Neural cell (in vitro differentiated cells): ENCODE measurements around the gene DTWD1. TPM values are rescaled to one million over a fixed set of nuclear protein-coding genes. Genes with fewer than 3 reads are reported as not detected.
A peak's percentile ranks its signal among the peaks of the same experiment; 100 is the strongest.

ENCODE experiments used
- H2AFZ ChIP-seq: fragments of 200-600, 300-800 bp; sonication (generic), shearing (Covaris generic); 2 replicates; pipeline ENCODE4 v1.6.0; 2014; ENCODE audit warnings: low read depth, mild to moderate bottlenecking, antibody characterized with exemption, low read length, moderate library complexity
- H3F3A ChIP-seq: fragments of 200-600 bp; shearing (Covaris generic); 2 replicates; pipeline ENCODE4 v1.6.1; 2016; ENCODE audit warnings: mild to moderate bottlenecking, moderate library complexity, mixed read lengths, antibody characterized with exemption, low read length; ENCODE audit not compliant: insufficient read depth, poor library complexity, severe bottlenecking
- H3K27ac ChIP-seq: fragments of 200-600, 300-800 bp; sonication (generic), shearing (Covaris generic); 2 replicates; pipeline ENCODE4 v1.5.1; 2014; ENCODE audit warnings: mild to moderate bottlenecking, low read length, moderate library complexity
- H3K27me3 ChIP-seq: fragments of 300-800, 200-600 bp; sonication (generic), shearing (Covaris generic); 2 replicates; pipeline ENCODE4 v1.6.0; 2014; ENCODE audit warnings: mild to moderate bottlenecking, low read depth, low read length, moderate library complexity; ENCODE audit not compliant: insufficient read depth
- H3K36me3 ChIP-seq: fragments of 300-800, 200-600 bp; sonication (generic), shearing (Covaris generic); 2 replicates; pipeline ENCODE4 v1.5.1; 2014; ENCODE audit warnings: mild to moderate bottlenecking, antibody characterized with exemption, low read length, moderate library complexity; ENCODE audit not compliant: insufficient read depth
- H3K4me2 ChIP-seq: fragments of 300-800, 200-600 bp; sonication (generic), shearing (Covaris generic); 2 replicates; pipeline ENCODE4 v1.6.0; 2014; ENCODE audit warnings: mild to moderate bottlenecking, low read length
- H3K4me3 ChIP-seq: fragments of 300-800, 200-600 bp; sonication (generic), shearing (Covaris generic); 2 replicates; pipeline ENCODE4 v1.5.1; 2014; ENCODE audit warnings: mild to moderate bottlenecking, low read length, moderate library complexity
- H3K79me2 ChIP-seq: fragments of 200-600 bp; shearing (Covaris generic); replicated peaks from 2 replicates; pipeline ENCODE4 v1.6.0; 2014; ENCODE audit warnings: mild to moderate bottlenecking, low read length, moderate library complexity; ENCODE audit not compliant: insufficient read depth
- H3K9ac ChIP-seq: fragments of 300-800, 200-600 bp; sonication (generic), shearing (Covaris generic); 2 replicates; pipeline ENCODE4 v1.6.1; 2016; ENCODE audit warnings: mild to moderate bottlenecking, low read length, mixed read lengths
- H3K9me2 ChIP-seq: fragments of 200-600 bp; shearing (Covaris generic); 2 replicates; pipeline ENCODE4 v1.6.1; 2016; ENCODE audit warnings: mild to moderate bottlenecking, low read length, mixed read lengths; ENCODE audit not compliant: insufficient read depth
- H3K9me3 ChIP-seq: fragments of 200-600, 300-800 bp; sonication (generic), shearing (Covaris generic); 2 replicates; pipeline ENCODE4 v1.6.1; 2016; ENCODE audit warnings: mild to moderate bottlenecking, mixed run types, low read length, moderate library complexity, mixed read lengths
- H4K20me1 ChIP-seq: fragments of 200-600 bp; shearing (Covaris generic); 2 replicates; pipeline ENCODE4 v1.6.1; 2016; ENCODE audit warnings: mild to moderate bottlenecking, mixed run types; ENCODE audit not compliant: insufficient read depth
- CTCF ChIP-seq: fragments of 450-650 bp; IDR thresholded peaks from 2 replicates; pipeline ENCODE4 v1.5.1; 2014; ENCODE audit warnings: antibody characterized with exemption, mild to moderate bottlenecking, moderate library complexity; ENCODE audit not compliant: poor library complexity, severe bottlenecking
- EP300 ChIP-seq: fragments of 450-650 bp; conservative IDR thresholded peaks from 2 replicates; pipeline ENCODE4 v1.6.1; 2014; ENCODE audit warnings: antibody characterized with exemption, mild to moderate bottlenecking, moderate library complexity; ENCODE audit not compliant: poor library complexity, severe bottlenecking
- EZH2 ChIP-seq: fragments of 200-600, 300-800 bp; shearing (Covaris generic), sonication (generic); IDR thresholded peaks from 2 replicates; pipeline ENCODE4 v1.6.1; 2014; ENCODE audit warnings: antibody characterized with exemption, low read length, borderline replicate concordance, mild to moderate bottlenecking; ENCODE audit not compliant: insufficient read depth, poor library complexity, severe bottlenecking
- MXI1 ChIP-seq: fragments of 450-650 bp; conservative IDR thresholded peaks from 2 replicates; pipeline ENCODE4 v1.6.1; 2014; ENCODE audit warnings: antibody characterized with exemption, mild to moderate bottlenecking; ENCODE audit not compliant: poor library complexity, severe bottlenecking
- POLR2AphosphoS5 ChIP-seq: IDR thresholded peaks from 2 replicates; pipeline ENCODE4 v1.6.1; 2012
- RAD21 ChIP-seq: fragments of 450-650 bp; conservative IDR thresholded peaks from 2 replicates; pipeline ENCODE4 v1.6.1; 2014; ENCODE audit warnings: antibody characterized with exemption, mild to moderate bottlenecking, moderate library complexity
- REST ChIP-seq: IDR thresholded peaks from 2 replicates; pipeline ENCODE4 v1.6.1; 2012; ENCODE audit warnings: borderline replicate concordance
- SMC3 ChIP-seq: fragments of 450-650 bp; conservative IDR thresholded peaks from 2 replicates; pipeline ENCODE4 v1.6.1; 2014; ENCODE audit warnings: antibody characterized with exemption, mild to moderate bottlenecking, moderate library complexity; ENCODE audit not compliant: poor library complexity
- TAF1 ChIP-seq: IDR thresholded peaks from 2 replicates; pipeline ENCODE4 v1.6.1; 2012; ENCODE audit warnings: low read depth
- polyA plus RNA-seq: library from polyadenylated mRNA; depleted of rRNA; stranded (reverse); fragments of >200 nt; gene quantifications from 2 replicates; pipeline ENCODE4 v1.2.3, GENCODE V29; 2014

Gene DTWD1
- polyA plus RNA-seq, 1 donor from 2014 or later, result 16.5 TPM

- H2AFZ ChIP-seq, result no peak overlapping the region
- no peak overlapping the region for H3K27ac ChIP-seq
- no peak overlapping the region for H3K4me2 ChIP-seq
- no peaks in the 10 kb centered on the region for H3K9me2 ChIP-seq
- no peak for TF ChIP-seq CTCF
- TF ChIP-seq POLR2AphosphoS5, result no peak
- TF ChIP-seq TAF1, result no peak
- TF ChIP-seq REST, result no peak
- TF ChIP-seq RAD21, result no peak
- no peak for TF ChIP-seq EZH2
- TF ChIP-seq EP300, result no peak
- TF ChIP-seq MXI1, result no peak
- no peak for TF ChIP-seq SMC3
- no peaks in the 10 kb centered on the region for H3K27me3 ChIP-seq
- H3K79me2 ChIP-seq, result peaks cover 30% of the 10 kb centered on the region
- no peaks in the 10 kb centered on the region for H3K36me3 ChIP-seq
- H3K4me3 ChIP-seq, result no peak overlapping the region
- no peaks in the 10 kb centered on the region for H3F3A ChIP-seq
- H4K20me1 ChIP-seq, result no peaks in the 10 kb centered on the region
- no peak overlapping the region for H3K9ac ChIP-seq
- H3K9me3 ChIP-seq, result no peaks in the 10 kb centered on the region
These were observed 1.6 kb upstream of the DTWD1 start for GRCh38 chr15:49619226-49619625.

- no peak for TF ChIP-seq MXI1
- no peak for TF ChIP-seq TAF1
- TF ChIP-seq SMC3, result no peak
- no peak for TF ChIP-seq CTCF
- no peak for TF ChIP-seq POLR2AphosphoS5
- TF ChIP-seq RAD21, result no peak
- TF ChIP-seq EZH2, result no peak
- no peak for TF ChIP-seq EP300
- no peak for TF ChIP-seq REST
- Histone ChIP-seq H3K27ac (no peak overlapping the region), H4K20me1 (no peaks in the 10 kb centered on the region), H3K9me3 (no peaks in the 10 kb centered on the region), H3K27me3 (no peaks in the 10 kb centered on the region), H3K9me2 (no peaks in the 10 kb centered on the region), H3K79me2 (peaks cover 31% of the 10 kb centered on the region), H3K4me3 (peak overlapping the region; percentile 78), H2AFZ (peak overlapping the region; percentile 57), H3K9ac (peak overlapping the region; percentile 35), H3K4me2 (peak overlapping the region; percentile 20), H3F3A (no peaks in the 10 kb centered on the region), H3K36me3 (no peaks in the 10 kb centered on the region)
These were observed 649 bp upstream of the DTWD1 start for GRCh38 chr15:49620199-49620598.
